DND-41 (cell line): ENCODE measurements around the gene SLC22A25.

ENCODE experiments used
- CTCF ChIP-seq: IDR thresholded peaks from 2 replicates; pipeline ENCODE4 v1.5.1; 2012; ENCODE audit warnings: borderline replicate concordance, low read length, moderate library complexity, mild to moderate bottlenecking; ENCODE audit not compliant: poor library complexity, severe bottlenecking; ENCODE audit errors: extremely low read depth
- EZH2 ChIP-seq: IDR thresholded peaks from 3 replicates; pipeline ENCODE4 v1.6.1; 2012; ENCODE audit warnings: borderline replicate concordance, low read depth, mild to moderate bottlenecking, moderate library complexity, low read length, inconsistent platforms; ENCODE audit not compliant: severe bottlenecking

- no peak for TF ChIP-seq CTCF
- TF ChIP-seq EZH2: no peak
Observed at GRCh38 chr11:63227521-63228107, 15.8 kb downstream of the SLC22A25 start.
